HEK293 (cell line): ENCODE data around the gene MORN1.

Experiments used
- FEZF1 ChIP-seq: fragments of 450-650 bp; formaldehyde crosslinking; IDR thresholded peaks from 2 replicates; pipeline ENCODE4 v1.5.1; 2016; ENCODE audit warnings: missing biosample characterization, missing genetic modification characterization
- PATZ1 ChIP-seq: fragments of 450-650 bp; formaldehyde crosslinking; IDR thresholded peaks from 2 replicates; pipeline ENCODE4 v1.5.1; 2016; ENCODE audit warnings: missing biosample characterization, missing genetic modification characterization
- TCF7L2 ChIP-seq: IDR thresholded peaks from 2 replicates; pipeline ENCODE4 v1.6.1; 2011; ENCODE audit warnings: low read depth, mild to moderate bottlenecking, inconsistent platforms, low read length, moderate library complexity, borderline replicate concordance
- ZBTB1 ChIP-seq: fragments of 450-650 bp; formaldehyde crosslinking; IDR thresholded peaks from 2 replicates; pipeline ENCODE4 v1.5.1; 2016; ENCODE audit warnings: missing biosample characterization, missing genetic modification characterization
- ZNF121 ChIP-seq: fragments of 450-650 bp; formaldehyde crosslinking; IDR thresholded peaks from 2 replicates; pipeline ENCODE4 v1.5.1; 2016; ENCODE audit warnings: missing biosample characterization, missing genetic modification characterization
- ZNF138 ChIP-seq: fragments of 450-650 bp; formaldehyde crosslinking; IDR thresholded peaks from 2 replicates; pipeline ENCODE4 v1.5.1; 2016; ENCODE audit warnings: missing biosample characterization, missing genetic modification characterization, borderline replicate concordance
- ZNF335 ChIP-seq: fragments of 450-650 bp; formaldehyde crosslinking; conservative IDR thresholded peaks from 2 replicates; pipeline ENCODE4 v1.5.1; 2016; ENCODE audit warnings: missing biosample characterization, missing genetic modification characterization
- ZNF654 ChIP-seq: fragments of 450-650 bp; formaldehyde crosslinking; IDR thresholded peaks from 2 replicates; pipeline ENCODE4 v1.5.1; 2016; ENCODE audit warnings: low read depth, missing biosample characterization, missing genetic modification characterization

DNA sequence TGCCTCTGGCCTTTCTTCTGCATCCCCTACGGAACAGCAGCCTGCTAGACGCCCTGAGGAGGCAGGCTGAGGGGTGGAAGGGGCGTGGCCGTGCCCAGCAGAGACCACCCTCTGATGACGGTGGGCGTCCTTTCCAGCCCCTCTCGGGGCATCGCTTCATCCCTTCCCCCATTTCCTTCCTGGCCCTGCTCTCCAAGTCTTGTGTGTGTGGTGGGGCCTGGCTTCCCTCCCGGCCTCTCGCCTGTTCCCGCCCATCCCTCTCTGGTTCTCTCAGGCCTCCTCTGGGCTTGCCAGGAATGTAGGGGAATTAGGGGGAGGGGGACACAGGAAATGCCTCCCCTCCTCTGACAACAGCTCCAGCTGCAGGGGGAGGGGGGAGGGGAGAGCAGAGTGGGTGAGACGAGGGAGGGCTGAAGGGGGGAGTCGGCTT is 112.1 kb downstream of the MORN1 start:
- TF ChIP-seq ZBTB1 (tag by site-specific recombination) (no peak), ZNF121 (no peak), PATZ1 (tag by site-specific recombination) (no peak), FEZF1 (tag by site-specific recombination) (no peak), ZNF138 (tag by site-specific recombination) (no peak), ZNF335 (tag by site-specific recombination) (no peak), ZNF654 (tag by site-specific recombination) (no peak), TCF7L2 (no peak)
